Neural crest cell (in vitro differentiated cells): Measurements from ENCODE around the gene CRHR2. TPM values are rescaled to one million over a fixed set of nuclear protein-coding genes. Genes with fewer than 3 reads are reported as not detected.

Source experiments
- DNase-seq: peaks from one replicate; pipeline ENCODE4 v3.0.0; 2021; ENCODE audit warnings: low read depth, mixed read lengths, low spot score
- H3K27ac Mint-ChIP-seq: one replicate; pipeline ENCODE4 v1.8.0; 2021; ENCODE audit warnings: mild to moderate bottlenecking, mixed read lengths; ENCODE audit not compliant: unreplicated experiment
- H3K27me3 Mint-ChIP-seq: 2 replicates; pipeline ENCODE4 v1.8.0; 2021; ENCODE audit warnings: low read depth, mild to moderate bottlenecking, mixed read lengths
- H3K36me3 Mint-ChIP-seq: 2 replicates; pipeline ENCODE4 v1.8.0; 2021; ENCODE audit warnings: low read depth, mild to moderate bottlenecking, mixed read lengths
- H3K4me1 Mint-ChIP-seq: 2 replicates; pipeline ENCODE4 v1.8.0; 2021; ENCODE audit warnings: mixed read lengths
- H3K4me3 Mint-ChIP-seq: one replicate; pipeline ENCODE4 v1.8.0; 2021; ENCODE audit warnings: mild to moderate bottlenecking, mixed read lengths
- H3K9me3 Mint-ChIP-seq: 2 replicates; pipeline ENCODE4 v1.8.0; 2021; ENCODE audit warnings: mixed read lengths
- total RNA-seq: library from RNA; stranded (reverse); gene quantifications from 2 replicates; pipeline ENCODE4 v1.2.1, GENCODE V29; 2021
- TF ChIP-seq, protein P1 (sequence below): fragments of 200-600 bp; sonication (generic); conservative IDR thresholded peaks from 2 replicates; pipeline ENCODE4 v1.5.0; 2021; ENCODE audit warnings: antibody characterized with exemption, mild to moderate bottlenecking

Gene CRHR2
- total RNA-seq, 1 donor from 2014 or later = not detected

DNA sequence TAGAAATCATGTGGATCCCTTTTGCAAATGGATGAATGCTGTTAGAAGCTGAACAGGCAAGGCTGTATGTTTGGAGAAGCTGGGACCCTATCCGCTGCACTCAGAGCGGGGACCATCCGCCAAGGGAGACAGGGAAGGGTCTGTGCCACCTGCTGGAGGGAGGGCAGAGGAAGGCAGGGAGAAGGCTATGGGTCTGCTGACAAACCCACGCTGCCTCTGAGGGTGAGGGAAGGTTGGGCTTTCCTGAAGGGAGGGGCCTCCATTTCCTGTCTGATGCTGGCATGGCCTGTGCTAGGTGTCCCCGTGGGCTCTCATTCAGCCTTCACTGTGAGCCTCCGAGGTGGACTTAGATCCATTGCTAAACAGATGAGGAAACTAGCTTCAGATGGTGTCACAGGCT, 5.3 kb upstream of the CRHR2 start:
- H3K36me3 Mint-ChIP-seq = no peaks in the 10 kb centered on the region
- H3K4me1 Mint-ChIP-seq = peaks cover 4% of the 10 kb centered on the region
- H3K27me3 Mint-ChIP-seq = peaks cover 26% of the 10 kb centered on the region
- peak overlapping the region; percentile 31 for H3K27ac Mint-ChIP-seq
- H3K9me3 Mint-ChIP-seq = no peaks in the 10 kb centered on the region
- no peak for DNase-seq
- H3K4me3 Mint-ChIP-seq = no peak overlapping the region
- TF ChIP-seq, protein P1, sequence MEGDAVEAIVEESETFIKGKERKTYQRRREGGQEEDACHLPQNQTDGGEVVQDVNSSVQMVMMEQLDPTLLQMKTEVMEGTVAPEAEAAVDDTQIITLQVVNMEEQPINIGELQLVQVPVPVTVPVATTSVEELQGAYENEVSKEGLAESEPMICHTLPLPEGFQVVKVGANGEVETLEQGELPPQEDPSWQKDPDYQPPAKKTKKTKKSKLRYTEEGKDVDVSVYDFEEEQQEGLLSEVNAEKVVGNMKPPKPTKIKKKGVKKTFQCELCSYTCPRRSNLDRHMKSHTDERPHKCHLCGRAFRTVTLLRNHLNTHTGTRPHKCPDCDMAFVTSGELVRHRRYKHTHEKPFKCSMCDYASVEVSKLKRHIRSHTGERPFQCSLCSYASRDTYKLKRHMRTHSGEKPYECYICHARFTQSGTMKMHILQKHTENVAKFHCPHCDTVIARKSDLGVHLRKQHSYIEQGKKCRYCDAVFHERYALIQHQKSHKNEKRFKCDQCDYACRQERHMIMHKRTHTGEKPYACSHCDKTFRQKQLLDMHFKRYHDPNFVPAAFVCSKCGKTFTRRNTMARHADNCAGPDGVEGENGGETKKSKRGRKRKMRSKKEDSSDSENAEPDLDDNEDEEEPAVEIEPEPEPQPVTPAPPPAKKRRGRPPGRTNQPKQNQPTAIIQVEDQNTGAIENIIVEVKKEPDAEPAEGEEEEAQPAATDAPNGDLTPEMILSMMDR = no peak

DNA sequence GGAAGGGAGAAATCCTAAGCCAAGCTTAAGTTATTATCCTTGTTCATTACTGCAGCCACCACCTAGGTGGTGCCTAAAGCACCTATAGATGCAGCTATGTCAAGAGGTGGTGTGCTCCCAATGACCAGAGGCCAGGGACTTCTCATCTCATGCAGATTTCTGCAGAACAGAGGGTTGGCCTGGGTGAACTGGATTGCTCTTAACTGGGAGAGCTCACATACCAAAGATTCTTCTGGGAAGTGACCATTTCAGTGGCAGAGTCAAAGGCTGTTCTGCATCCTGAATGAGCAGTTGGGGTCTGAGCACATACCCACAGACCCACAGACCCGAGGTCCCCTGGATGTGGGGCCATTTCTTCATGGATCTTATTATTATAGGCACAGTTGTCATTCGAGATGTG, 2.1 kb upstream of the CRHR2 start:
- TF ChIP-seq, protein P1 = no peak
- Mint-ChIP-seq H3K27ac (no peak overlapping the region), H3K36me3 (no peaks in the 10 kb centered on the region), H3K27me3 (peaks cover 57% of the 10 kb centered on the region), H3K9me3 (no peaks in the 10 kb centered on the region), H3K4me3 (no peak overlapping the region), H3K4me1 (peaks cover 12% of the 10 kb centered on the region)
- no peak for DNase-seq

DNA sequence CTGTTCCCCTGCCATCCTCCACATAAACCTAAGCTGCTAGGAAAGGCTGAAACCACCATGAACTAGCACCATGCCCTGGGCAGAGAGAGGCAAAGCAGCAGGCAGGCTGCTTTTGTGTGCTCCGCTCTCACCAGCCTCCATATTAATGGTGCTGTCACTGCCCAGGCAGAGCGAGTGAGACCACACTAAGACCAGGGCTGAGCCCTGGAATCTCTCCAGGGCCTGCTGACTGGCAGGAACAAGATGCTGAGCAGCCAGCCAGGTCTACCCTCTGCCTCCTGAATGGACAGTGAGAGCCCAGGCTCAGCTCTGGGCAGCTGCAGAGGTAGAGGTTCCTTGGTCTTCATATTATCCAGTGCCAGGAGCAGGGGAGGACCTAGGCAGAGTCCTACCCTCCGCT, 1.6 kb upstream of the CRHR2 start:
- H3K4me1 Mint-ChIP-seq = peaks cover 12% of the 10 kb centered on the region
- no peak for DNase-seq
- no peaks in the 10 kb centered on the region for H3K36me3 Mint-ChIP-seq
- H3K9me3 Mint-ChIP-seq = no peaks in the 10 kb centered on the region
- H3K27me3 Mint-ChIP-seq = peaks cover 62% of the 10 kb centered on the region
- no peak overlapping the region for H3K27ac Mint-ChIP-seq
- peak overlapping the region; percentile 35 for H3K4me3 Mint-ChIP-seq
- TF ChIP-seq, protein P1 = no peak

DNA sequence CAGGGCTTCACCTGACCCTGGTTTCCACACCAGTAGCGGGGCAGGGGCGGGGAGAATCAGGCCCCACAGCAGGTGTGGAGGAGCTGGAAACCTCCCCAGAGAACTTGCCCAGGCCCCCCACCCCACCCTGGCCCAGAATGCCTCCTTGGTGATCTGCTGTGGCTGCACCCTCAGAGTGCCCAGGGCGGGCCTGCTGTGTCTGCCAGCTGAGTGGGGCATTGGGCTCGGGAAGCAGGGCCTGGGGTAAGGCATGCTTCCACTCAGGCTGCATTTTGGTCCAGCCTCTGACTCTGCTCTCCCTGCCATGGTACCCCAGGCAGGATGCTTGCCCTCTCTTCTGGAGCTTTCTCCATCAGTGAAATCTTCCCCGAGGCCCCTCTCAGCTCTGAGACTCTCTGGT, 1.1 kb upstream of the CRHR2 start:
- TF ChIP-seq, protein P1 = no peak
- Mint-ChIP-seq H3K36me3 (no peaks in the 10 kb centered on the region), H3K9me3 (no peaks in the 10 kb centered on the region), H3K4me1 (peaks cover 12% of the 10 kb centered on the region), H3K27me3 (peaks cover 67% of the 10 kb centered on the region), H3K27ac (no peak overlapping the region), H3K4me3 (peak overlapping the region; percentile 35)
- no peak for DNase-seq

DNA sequence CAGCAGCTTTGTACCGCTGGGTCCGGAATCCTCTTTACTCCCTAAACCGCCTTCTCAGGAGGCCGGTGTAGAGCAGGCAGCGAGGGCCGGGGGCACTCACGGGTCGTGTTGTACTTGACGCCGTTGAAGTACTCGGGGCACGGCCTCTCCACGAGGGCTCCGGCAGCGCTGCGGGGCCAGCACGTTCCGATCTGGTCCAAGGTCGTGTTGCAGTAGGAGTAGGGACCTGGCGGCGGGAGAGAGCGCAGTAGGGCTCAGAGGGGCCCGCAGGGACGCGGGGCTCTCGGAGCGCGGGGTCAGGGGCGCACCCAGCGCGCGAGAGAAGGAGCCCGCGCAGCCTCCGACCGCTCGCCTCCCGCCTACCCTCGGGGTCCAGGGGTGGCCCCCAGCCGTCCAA, 443 bp downstream of the CRHR2 start:
- TF ChIP-seq, protein P1 = no peak
- no peak for DNase-seq
- H3K27ac Mint-ChIP-seq = no peak overlapping the region
- H3K4me3 Mint-ChIP-seq = peak overlapping the region; percentile 84
- peaks cover 80% of the 10 kb centered on the region for H3K27me3 Mint-ChIP-seq
- H3K4me1 Mint-ChIP-seq = peaks cover 12% of the 10 kb centered on the region
- H3K9me3 Mint-ChIP-seq = no peaks in the 10 kb centered on the region
- H3K36me3 Mint-ChIP-seq = no peaks in the 10 kb centered on the region

DNA sequence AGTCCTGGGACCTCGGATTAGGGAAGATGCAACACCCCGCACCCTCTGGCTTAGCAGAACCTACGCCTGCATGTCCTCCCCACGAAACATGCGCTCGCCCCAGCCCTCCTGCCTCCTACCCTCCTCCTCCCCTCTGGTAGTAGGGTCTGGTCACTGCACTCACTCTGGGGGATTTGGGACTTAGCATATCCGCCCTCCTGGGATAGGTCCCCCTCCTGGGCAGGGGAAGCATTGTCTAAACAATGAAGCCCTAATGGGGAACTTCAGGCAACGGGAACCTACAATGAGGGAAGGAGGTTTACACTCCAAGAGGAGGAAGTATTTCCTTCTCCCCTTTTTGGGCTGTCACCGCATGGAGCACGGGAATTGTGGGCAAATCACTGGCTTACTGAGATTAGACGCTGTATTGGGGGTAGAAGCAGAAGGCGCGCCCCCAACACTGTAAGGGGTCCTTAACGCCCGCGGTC, 892 bp downstream of the CRHR2 start:
- no peaks in the 10 kb centered on the region for H3K36me3 Mint-ChIP-seq
- peaks cover 12% of the 10 kb centered on the region for H3K4me1 Mint-ChIP-seq
- DNase-seq = no peak
- H3K27ac Mint-ChIP-seq = no peak overlapping the region
- H3K4me3 Mint-ChIP-seq = peak overlapping the region; percentile 84
- peaks cover 85% of the 10 kb centered on the region for H3K27me3 Mint-ChIP-seq
- TF ChIP-seq, protein P1 = no peak
- no peaks in the 10 kb centered on the region for H3K9me3 Mint-ChIP-seq
